ENCODE data around the gene ITGB7.

ITGB7 gene

GRCh38 chr12:53201639-53202038 is 5.4 kb downstream of the ITGB7 start:
- Mint-ChIP-seq H3K4me3 (no peak overlapping the region), H3K4me1 (ENCODE audit: low read depth) (peaks cover 66% of the 10 kb centered on the region), H3K9me3 (no peaks in the 10 kb centered on the region), H3K27ac (no peak overlapping the region), H3K27me3 (peaks cover 13% of the 10 kb centered on the region), H3K36me3 (ENCODE audit: low read depth) (no peaks in the 10 kb centered on the region)
- intact Hi-C loops (cut with micrococcal nuclease) = no loop called here

- Mint-ChIP-seq H3K36me3 (ENCODE audit: low read depth) (no peaks in the 10 kb centered on the region), H3K9me3 (no peaks in the 10 kb centered on the region)
- intact Hi-C loops (cut with micrococcal nuclease) = no loop called here
These were observed 5.9 kb downstream of the ITGB7 start for GRCh38 chr12:53201177-53201541.

GRCh38 chr12:53200458-53201176 is 6.4 kb downstream of the ITGB7 start:
- Mint-ChIP-seq H3K27me3 (peaks cover 13% of the 10 kb centered on the region), H3K9me3 (no peaks in the 10 kb centered on the region), H3K36me3 (ENCODE audit: low read depth) (peaks cover 3% of the 10 kb centered on the region), H3K27ac (peak overlapping the region; percentile 28), H3K4me1 (ENCODE audit: low read depth) (peaks cover 58% of the 10 kb centered on the region), H3K4me3 (no peak overlapping the region)
- intact Hi-C loops (cut with micrococcal nuclease) = no loop called here

More at GRCh38 chr12:53201177-53201541, 5.9 kb downstream of the ITGB7 start:
- H3K27ac Mint-ChIP-seq = peak overlapping the region; percentile 28
- peaks cover 13% of the 10 kb centered on the region for H3K27me3 Mint-ChIP-seq
- peaks cover 63% of the 10 kb centered on the region for H3K4me1 Mint-ChIP-seq (ENCODE audit: low read depth)
- no peak overlapping the region for H3K4me3 Mint-ChIP-seq

GRCh38 chr12:53200107-53200457 is 7.0 kb downstream of the ITGB7 start:
- Mint-ChIP-seq H3K36me3 (ENCODE audit: low read depth) (peaks cover 8% of the 10 kb centered on the region), H3K27ac (peak overlapping the region; percentile 28), H3K9me3 (no peaks in the 10 kb centered on the region), H3K4me1 (ENCODE audit: low read depth) (peaks cover 52% of the 10 kb centered on the region), H3K4me3 (no peak overlapping the region), H3K27me3 (peaks cover 13% of the 10 kb centered on the region)
- intact Hi-C loops (cut with micrococcal nuclease) = no loop called here

- H3K36me3 Mint-ChIP-seq (ENCODE audit: low read depth) = peaks cover 9% of the 10 kb centered on the region
- peaks cover 50% of the 10 kb centered on the region for H3K4me1 Mint-ChIP-seq (ENCODE audit: low read depth)
- H3K27me3 Mint-ChIP-seq = peaks cover 13% of the 10 kb centered on the region
- intact Hi-C loops (cut with micrococcal nuclease) = no loop called here
- H3K27ac Mint-ChIP-seq = no peak overlapping the region
- no peaks in the 10 kb centered on the region for H3K9me3 Mint-ChIP-seq
- H3K4me3 Mint-ChIP-seq = no peak overlapping the region
These were observed 7.4 kb downstream of the ITGB7 start for GRCh38 chr12:53199700-53200099.

GRCh38 chr12:53198486-53199110 is 8.5 kb downstream of the ITGB7 start:
- H3K36me3 Mint-ChIP-seq (ENCODE audit: low read depth) = peaks cover 17% of the 10 kb centered on the region
- H3K4me1 Mint-ChIP-seq (ENCODE audit: low read depth) = peaks cover 42% of the 10 kb centered on the region
- H3K4me3 Mint-ChIP-seq = peak overlapping the region; percentile 69
- peaks cover 13% of the 10 kb centered on the region for H3K27me3 Mint-ChIP-seq
- no peaks in the 10 kb centered on the region for H3K9me3 Mint-ChIP-seq
- intact Hi-C loops (cut with micrococcal nuclease) = no loop called here
- H3K27ac Mint-ChIP-seq = peak overlapping the region; percentile 40

GRCh38 chr12:53197011-53197640 is 9.9 kb downstream of the ITGB7 start:
- Mint-ChIP-seq H3K4me3 (no peak overlapping the region), H3K36me3 (ENCODE audit: low read depth) (peaks cover 31% of the 10 kb centered on the region), H3K27me3 (peaks cover 13% of the 10 kb centered on the region), H3K9me3 (no peaks in the 10 kb centered on the region), H3K4me1 (ENCODE audit: low read depth) (peaks cover 42% of the 10 kb centered on the region), H3K27ac (no peak overlapping the region)
- intact Hi-C loops (cut with micrococcal nuclease) = loop anchor here (1.0 to 2.0 kb wide), 3 partner anchors 22 to 130 kb away; no protein-coding TSS in a partner anchor

GRCh38 chr12:53196486-53196885 is 10.6 kb downstream of the ITGB7 start:
- intact Hi-C loops (cut with micrococcal nuclease) = loop anchor here (2.0 kb wide), 1 partner anchor 130 kb away; no protein-coding TSS in a partner anchor
- no peak overlapping the region for H3K4me3 Mint-ChIP-seq
- peaks cover 38% of the 10 kb centered on the region for H3K36me3 Mint-ChIP-seq (ENCODE audit: low read depth)
- H3K27ac Mint-ChIP-seq = no peak overlapping the region
- no peaks in the 10 kb centered on the region for H3K9me3 Mint-ChIP-seq
- peaks cover 42% of the 10 kb centered on the region for H3K4me1 Mint-ChIP-seq (ENCODE audit: low read depth)
- peaks cover 13% of the 10 kb centered on the region for H3K27me3 Mint-ChIP-seq

- peaks cover 35% of the 10 kb centered on the region for H3K4me1 Mint-ChIP-seq (ENCODE audit: low read depth)
- H3K27me3 Mint-ChIP-seq = peaks cover 13% of the 10 kb centered on the region
- H3K27ac Mint-ChIP-seq = no peak overlapping the region
- intact Hi-C loops (cut with micrococcal nuclease) = loop anchor here (2.0 kb wide), 1 partner anchor 129 kb away; no protein-coding TSS in a partner anchor
- H3K9me3 Mint-ChIP-seq = no peaks in the 10 kb centered on the region
- H3K36me3 Mint-ChIP-seq (ENCODE audit: low read depth) = peaks cover 45% of the 10 kb centered on the region
- H3K4me3 Mint-ChIP-seq = no peak overlapping the region
These were observed 11.3 kb downstream of the ITGB7 start for GRCh38 chr12:53195516-53196420.

GRCh38 chr12:53194973-53195372 is 12.1 kb downstream of the ITGB7 start:
- peaks cover 27% of the 10 kb centered on the region for H3K4me1 Mint-ChIP-seq (ENCODE audit: low read depth)
- no peaks in the 10 kb centered on the region for H3K9me3 Mint-ChIP-seq
- intact Hi-C loops (cut with micrococcal nuclease) = no loop called here
- H3K27me3 Mint-ChIP-seq = peaks cover 13% of the 10 kb centered on the region
- no peak overlapping the region for H3K4me3 Mint-ChIP-seq
- H3K36me3 Mint-ChIP-seq (ENCODE audit: low read depth) = peaks cover 53% of the 10 kb centered on the region
- no peak overlapping the region for H3K27ac Mint-ChIP-seq

- intact Hi-C loops (cut with micrococcal nuclease) = no loop called here
- H3K27me3 Mint-ChIP-seq = peaks cover 12% of the 10 kb centered on the region
- no peaks in the 10 kb centered on the region for H3K9me3 Mint-ChIP-seq
- H3K27ac Mint-ChIP-seq = no peak overlapping the region
- H3K4me3 Mint-ChIP-seq = no peak overlapping the region
- H3K36me3 Mint-ChIP-seq (ENCODE audit: low read depth) = peaks cover 60% of the 10 kb centered on the region
- H3K4me1 Mint-ChIP-seq (ENCODE audit: low read depth) = peaks cover 21% of the 10 kb centered on the region
These were observed 12.9 kb downstream of the ITGB7 start for GRCh38 chr12:53193985-53194716.

GRCh38 chr12:53193040-53193439 is 14.0 kb downstream of the ITGB7 start:
- peaks cover 70% of the 10 kb centered on the region for H3K36me3 Mint-ChIP-seq (ENCODE audit: low read depth)
- peaks cover 4% of the 10 kb centered on the region for H3K27me3 Mint-ChIP-seq
- H3K9me3 Mint-ChIP-seq = no peaks in the 10 kb centered on the region
- no peak overlapping the region for H3K4me3 Mint-ChIP-seq
- peaks cover 10% of the 10 kb centered on the region for H3K4me1 Mint-ChIP-seq (ENCODE audit: low read depth)
- H3K27ac Mint-ChIP-seq = no peak overlapping the region
- intact Hi-C loops (cut with micrococcal nuclease) = no loop called here

GRCh38 chr12:53192531-53193021 is 14.5 kb downstream of the ITGB7 start:
- peaks cover 8% of the 10 kb centered on the region for H3K4me1 Mint-ChIP-seq (ENCODE audit: low read depth)
- intact Hi-C loops (cut with micrococcal nuclease) = no loop called here

More at GRCh38 chr12:53192531-53193021, 14.5 kb downstream of the ITGB7 start:
- Mint-ChIP-seq H3K27ac (no peak overlapping the region), H3K27me3 (no peaks in the 10 kb centered on the region), H3K4me3 (no peak overlapping the region), H3K36me3 (ENCODE audit: low read depth) (peaks cover 75% of the 10 kb centered on the region), H3K9me3 (no peaks in the 10 kb centered on the region)

All from dendritic cell treated with granulocyte-macrophage colony-stimulating factor and Interleukin-4, amounts not matched to agents 40 ng/mL and 50 ng/mL, for 4 days (primary cell).